ENCODE results near the gene IL11RA.

Gene IL11RA

DNA sequence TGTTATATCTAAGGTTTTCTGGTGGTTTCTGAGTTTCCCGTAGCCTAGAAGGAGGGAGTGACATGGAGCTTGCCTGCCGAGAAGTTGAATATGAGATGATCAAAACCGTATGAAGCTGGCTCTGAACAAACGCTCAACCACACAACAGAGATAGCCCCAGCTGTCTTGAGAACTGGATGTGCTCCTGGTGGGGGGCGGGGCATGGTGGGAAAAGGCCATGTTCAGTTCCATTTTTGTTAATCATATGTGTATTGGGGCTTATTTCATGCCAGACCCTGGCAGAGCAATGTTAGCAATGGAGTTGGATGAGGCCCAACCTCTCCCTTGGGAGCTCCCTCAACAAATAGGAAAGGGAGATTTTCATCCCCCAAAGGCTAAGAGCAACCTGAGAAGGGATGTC is 34.2 kb downstream of the IL11RA start:
- DNase-seq (ENCODE audit: low read depth in 3 of 3), result no peak

DNA sequence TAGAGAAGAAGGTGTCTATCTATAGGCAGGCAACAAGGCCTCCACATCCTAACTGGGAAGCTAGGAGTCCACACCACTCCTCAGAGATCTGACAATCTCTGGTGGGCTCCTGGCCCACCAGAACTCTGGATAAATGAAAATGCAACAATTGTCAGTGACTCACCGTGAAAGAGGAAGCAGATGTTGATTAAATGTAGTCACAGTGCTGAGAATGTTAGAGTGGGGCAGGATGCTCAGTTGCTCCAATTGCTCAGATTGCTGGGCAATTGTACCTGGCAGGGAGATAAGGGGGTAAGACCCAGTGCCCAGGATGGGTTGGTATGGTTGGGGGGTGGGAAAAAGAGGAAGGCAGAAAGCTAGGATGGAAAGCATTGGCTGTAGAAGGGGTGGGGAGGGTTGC is 34.7 kb downstream of the IL11RA start:
- DNase-seq (ENCODE audit: low read depth in 3 of 3), result no peak

DNA sequence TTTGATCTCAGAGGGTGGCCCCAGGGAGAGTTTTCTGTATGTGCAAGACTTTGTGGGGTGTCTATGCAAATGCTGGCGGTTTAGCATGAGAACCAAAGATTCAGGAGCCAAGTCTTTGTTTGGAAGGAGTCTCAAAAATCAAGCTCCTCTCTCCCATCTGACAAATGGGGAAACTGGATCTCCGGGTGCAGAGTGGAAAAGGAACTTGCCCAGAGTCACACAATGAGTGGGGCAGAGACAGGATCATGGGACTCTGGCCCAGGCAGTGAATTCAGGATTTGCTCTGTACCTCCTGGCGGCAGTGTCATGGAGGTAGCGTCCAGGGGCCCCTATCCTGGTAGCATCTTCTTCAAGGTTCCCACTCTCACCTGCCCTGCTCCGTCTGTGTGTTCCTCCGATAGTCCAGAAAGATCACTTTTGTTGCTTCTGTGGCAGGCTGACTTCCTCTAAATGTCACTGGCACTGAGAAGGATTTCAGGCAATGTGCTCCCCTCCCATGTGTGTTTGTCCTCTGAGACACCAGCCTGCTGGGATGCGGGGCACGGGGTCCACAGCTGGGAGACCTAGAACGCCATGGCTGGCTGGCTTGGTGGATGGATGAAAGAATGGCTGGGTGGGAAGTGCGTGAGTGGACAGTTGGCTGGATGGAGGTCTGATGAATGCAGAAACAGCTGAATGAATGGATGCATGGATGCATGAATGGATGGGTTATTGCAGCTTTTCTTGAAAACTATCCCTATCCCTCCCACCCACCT is 35.5 kb downstream of the IL11RA start:
- DNase-seq (ENCODE audit: low read depth in 3 of 3), result no peak

DNA sequence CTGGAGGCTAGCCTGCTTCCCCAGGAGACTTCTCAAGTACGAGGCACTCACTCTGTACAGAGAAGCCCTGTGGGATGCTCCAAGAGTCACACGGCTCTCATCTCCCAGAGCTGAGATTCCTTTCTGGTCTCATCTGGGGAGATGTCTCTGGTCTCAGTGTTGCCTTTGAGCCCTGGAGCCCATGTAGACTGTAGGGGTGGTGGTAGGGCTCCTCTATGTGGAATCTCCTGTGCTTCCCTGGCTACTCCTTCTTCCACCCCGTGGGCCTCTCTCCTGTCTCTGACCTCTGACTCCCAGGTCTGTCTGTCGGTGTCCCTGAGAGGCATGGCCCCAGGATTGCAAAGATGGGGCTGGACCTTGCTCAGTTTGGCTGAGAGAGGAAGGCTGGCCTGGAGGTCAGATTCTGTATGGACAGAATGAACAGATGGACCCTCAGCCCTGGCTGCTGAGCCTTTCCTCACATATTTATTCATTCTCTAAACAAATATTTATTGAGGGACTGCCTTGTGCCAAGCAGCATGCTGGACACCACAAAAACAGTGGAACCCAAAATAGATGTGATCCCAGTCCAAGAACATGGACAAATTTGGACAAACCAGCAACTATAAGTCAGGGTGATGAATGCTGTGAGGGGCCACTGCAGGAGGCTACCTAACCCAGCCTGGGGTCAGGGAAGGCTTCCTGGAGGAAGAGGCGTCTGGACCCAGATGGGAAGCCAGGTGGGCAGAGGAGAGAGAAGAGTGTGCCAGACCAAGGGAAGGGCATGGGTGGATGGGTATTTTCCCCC is 36.5 kb downstream of the IL11RA start:
- no peak for DNase-seq (ENCODE audit: low read depth in 3 of 3)

DNA sequence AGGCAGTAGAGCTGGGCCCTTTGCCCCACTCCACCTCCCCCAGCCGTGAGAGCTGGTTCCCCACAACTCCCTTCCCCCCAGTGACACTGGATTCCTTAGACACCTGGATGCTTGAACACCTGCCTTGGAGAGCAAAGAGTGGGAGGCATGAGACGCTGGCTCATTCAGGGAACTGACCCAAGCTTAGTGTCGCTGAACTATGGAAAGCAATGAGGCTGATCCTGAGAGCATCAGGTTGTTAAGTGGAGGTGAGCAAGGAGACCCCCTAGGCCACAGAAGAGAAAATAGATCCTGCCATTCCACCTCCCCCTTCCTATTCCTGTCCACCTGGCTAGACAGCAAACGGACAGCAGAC is 37.1 kb downstream of the IL11RA start:
- no peak for DNase-seq (ENCODE audit: low read depth in 3 of 3)

DNA sequence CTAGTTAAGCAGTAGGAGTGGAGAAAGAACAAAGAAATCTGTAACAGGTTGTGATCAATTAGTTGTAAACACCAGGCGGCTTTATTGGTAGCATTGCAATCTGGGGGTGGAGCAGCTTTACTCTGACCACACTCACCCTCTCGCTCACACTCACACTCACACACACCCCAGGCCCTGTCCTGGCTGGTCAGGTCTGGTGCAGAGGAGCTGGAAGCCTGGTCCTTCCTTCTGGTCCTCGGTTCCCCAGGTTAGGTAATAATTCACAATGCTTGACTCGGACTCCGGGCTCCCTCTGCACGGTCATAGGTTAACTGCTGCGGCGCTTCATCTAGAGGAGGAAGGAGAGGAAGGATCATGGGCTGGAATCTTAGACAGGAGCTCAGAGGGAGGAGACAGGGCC is 37.5 kb downstream of the IL11RA start:
- DNase-seq (ENCODE audit: low read depth in 3 of 3), result no peak

DNA sequence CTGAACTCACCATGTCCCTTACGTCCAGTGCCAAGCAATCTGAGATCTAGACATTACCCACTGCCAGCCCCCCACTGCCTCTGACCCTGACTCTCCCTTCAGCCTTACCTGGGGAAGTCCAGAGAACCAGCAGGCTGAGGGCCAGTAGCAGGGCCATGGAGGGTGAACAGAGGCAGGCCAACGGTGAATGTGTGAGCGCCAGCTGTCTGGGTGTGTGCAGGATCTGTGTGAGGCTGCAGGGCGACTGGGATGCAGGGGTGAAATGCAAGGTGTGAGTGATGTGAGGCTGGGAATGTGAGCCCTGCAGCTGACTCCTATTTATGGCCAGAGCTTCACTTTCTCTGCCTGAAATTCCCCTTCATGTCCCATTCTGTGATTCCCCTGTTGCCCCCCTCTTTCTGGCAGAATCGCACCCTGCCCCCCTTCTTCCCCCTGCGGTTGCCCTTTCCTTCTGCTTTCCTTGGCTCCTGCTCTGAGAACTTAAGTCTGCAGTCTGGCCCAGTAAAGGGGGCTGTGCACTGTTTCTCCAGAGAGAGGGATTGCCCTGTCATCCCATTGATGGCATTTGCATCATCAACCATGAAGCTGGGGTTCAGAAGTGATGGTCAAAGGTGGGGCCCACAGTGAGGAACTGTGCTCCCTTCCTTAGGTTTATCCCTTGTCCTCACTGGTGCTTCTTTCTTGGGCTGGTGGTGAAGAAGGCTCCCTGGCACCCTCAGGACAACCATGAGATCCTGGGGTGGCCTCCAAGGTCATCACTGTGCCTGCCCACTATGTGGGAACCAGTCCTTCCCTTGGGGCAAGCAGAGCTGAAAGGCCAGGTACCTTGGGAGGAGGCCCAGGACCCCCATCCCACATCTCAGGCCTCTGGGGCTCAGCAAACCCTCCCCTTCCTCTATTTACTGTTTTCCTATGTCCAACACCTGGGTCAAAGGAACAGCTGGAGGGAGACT is 39.3 kb downstream of the IL11RA start, which contains the start of gene CCL19:
CCL19 (minus strand) TSS at position 294 of the 953 bp plus-strand sequence; CDS start at position 157, 137 bp downstream.
- no peak for DNase-seq (ENCODE audit: low read depth in 3 of 3)

DNA sequence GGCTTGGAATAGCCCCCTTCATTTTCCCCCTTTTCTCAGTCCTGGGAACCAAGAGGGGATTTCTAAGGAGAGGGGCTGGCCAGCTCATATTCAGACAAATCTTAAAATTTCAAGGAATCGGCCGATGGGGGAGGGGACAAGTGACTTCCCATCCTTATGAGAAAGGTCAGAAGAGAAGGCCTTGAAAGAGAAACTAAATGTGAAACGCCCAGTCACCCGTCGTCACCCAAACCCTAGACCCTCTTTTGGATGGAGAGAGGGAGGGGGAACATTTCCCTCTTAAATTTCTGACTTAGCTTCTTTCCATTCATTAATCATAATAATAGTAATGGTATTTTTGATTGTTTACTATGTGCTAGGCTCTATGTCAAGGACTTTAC is 39.9 kb downstream of the IL11RA start:
- DNase-seq (ENCODE audit: low read depth in 3 of 3), result no peak

DNA sequence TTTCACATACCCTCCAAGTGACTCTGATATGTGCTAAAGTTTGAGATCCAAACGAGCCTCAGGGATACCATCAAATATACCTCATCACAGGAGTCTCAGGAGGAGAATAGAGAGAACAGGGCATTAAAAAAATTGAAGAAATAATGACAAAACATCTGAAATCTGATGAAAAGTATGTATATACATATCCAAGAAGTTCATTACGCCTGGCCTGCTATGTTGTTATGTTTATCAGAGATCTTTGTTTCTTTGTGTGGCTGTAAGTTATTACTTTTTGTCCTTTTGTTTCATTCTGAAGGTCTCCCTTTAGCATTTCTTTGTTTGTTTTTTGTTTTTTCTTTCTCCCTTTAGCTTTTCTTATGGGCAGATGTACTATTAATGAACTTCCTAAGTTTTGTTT is 41.6 kb downstream of the IL11RA start:
- no peak for DNase-seq (ENCODE audit: low read depth in 3 of 3)

DNA sequence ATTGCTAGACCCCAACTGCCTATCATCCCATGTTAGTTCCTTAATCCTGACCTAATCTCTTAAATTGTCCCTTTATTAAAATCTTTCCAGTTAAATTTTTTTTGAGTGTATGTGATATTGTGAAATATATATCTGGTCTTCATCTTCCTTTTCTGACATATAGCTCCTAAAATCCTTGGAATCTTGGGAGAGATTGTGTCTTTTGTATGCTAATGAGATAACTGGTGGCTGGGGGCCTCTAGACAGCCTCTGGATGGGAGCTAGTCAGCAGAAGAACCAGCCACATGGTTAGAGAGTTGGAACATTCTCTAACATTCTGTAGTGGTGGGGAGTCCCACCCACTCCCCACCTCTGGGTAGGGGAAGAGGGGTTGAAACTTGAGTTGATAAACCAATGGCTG is 42.8 kb downstream of the IL11RA start:
- no peak for DNase-seq (ENCODE audit: low read depth in 3 of 3)

DNA sequence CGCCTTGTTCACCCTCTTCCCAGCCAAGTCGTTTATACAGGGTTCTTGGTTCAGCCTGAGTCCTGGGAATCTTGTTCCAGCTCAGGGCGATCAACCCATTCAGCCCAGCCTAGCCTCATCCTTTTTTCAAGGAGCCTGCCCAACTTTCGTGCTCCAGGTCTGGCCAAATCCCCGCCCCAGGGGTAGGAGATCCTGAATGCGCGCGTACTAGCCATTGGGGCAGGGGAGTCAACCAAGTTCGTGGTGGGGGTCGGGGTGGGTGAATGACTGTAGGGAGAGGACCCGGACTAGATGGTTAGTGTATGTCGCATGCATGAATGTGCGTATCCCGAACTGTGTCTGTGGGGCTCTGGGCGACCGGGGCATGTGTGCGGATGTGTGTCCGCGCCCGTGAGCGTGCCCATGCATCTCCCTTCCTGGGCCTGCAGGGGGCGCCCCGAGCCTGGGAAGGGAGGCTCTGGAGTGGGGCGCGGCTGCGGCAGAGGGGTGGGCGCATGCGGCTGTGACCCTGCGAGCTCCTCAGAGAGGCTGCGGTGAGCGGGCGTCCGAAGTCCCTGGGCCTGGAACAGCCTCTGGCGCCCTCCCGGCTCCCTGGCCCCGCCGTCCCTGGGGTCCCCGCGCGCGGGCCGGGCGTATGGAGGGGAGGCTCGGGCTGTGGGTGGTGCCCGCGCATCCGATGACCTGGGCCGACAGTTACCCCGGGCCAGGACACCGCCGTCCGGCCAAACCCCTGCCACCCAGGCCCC is 49.2 kb downstream of the IL11RA start:
- DNase-seq (ENCODE audit: low read depth in 3 of 3), result peak; percentile 63 to 79 (median 63)

DNA sequence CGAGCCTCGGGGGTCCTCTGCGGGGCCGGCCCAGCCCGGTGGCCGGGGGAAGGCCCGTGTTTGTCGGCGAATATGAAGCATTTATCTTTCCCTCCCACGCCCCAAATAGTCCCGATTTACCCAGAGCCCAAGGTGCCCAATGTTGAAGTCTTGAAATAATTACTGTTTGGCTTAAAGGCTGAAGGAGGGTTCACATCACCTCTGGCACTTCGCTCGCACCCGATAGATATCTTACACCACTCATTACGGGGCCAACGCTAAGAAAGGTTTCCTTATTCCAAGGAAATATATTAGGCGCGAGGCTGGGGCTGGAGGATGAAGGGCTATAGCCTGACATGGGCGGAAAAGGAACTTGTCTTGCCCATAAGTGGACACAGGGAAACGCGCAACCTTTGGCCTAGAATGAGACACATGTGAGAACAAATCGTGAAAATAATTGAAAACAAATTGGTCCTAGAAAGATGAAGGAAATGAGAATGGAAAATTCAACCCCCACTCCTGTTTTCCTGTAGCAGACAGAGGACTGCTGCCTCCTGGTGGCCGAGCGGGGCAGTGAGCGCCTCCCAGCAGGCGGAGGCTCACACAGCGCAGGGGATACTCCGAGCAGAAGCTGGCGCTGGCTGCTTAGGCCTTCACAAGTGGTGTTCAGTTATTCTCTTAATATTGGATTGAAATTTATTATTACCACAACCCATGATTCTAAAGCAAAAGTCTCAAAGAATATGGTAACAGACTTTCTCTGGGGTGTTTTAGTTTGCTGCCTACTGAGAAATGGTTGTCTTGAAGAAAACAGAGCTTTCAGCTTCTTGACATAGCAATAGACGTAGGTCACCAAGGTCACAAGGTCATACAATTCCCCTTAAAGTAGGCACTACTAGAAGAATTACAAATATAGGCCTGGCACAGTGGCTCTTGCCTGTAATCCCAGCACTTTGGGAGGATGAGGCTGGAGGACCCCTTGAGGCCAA is 50.1 kb downstream of the IL11RA start:
- peak; percentile 66 to 79 (median 75) for DNase-seq (ENCODE audit: low read depth in 3 of 3)

DNA sequence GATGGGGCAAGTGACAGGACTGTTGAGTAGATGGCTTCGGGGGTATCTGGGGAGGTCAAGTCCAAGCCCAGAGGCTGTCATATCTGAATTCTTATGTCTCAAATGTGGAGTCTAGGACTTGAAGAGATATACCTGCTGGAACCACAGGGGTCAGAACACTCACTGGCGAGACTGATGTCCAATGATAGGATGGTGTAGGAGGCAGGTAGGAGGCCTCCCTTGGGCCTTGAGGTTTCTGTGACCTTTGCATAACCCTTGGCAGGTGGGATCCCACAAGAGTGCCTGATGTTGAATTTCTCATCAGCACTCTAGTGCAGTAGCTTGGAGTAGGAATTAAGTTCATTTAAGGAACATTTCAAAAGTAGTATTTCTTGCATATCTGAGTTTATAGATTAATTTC is 55.1 kb downstream of the IL11RA start:
- no peak for DNase-seq (ENCODE audit: low read depth in 3 of 3)

DNA sequence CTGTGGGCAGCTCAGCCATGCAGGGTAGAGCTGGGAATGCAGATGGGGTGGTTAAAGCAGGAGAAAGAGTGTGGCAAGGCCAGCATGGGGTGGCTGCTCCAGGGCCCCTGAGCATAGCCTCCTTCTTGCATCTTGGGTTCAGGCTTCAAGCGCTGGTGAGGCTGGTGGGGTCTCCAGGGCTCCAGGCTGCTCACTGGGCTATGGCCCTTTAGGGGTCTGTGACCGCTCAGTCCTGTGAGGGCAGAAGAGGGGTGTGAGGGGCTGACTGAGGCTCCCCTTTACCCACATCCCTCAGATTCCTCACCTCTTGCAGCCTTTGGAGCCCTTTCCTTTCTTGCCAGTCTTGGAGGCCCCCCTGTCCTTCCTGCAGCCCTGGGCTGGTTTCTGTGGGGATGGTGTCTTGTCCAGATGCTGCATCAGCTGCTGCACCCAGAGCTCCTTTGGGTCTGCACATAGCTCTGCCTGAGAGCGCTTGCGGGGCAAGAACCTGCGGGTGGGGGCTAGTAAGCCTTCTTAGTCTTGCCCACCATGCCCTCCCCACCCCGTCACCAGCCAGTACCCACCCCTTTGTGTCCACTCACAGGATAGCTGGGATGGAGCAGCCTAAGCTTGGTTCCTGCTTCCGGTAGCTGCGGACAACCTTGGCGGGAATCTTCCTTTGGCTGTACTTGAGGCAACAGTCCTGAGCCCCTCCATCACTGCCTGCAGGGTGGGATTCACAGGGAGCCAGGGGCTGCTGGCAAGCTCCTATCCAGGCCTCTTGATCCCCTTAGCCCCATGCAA is 57.4 kb downstream of the IL11RA start:
- no peak for DNase-seq (ENCODE audit: low read depth in 3 of 3)

DNA sequence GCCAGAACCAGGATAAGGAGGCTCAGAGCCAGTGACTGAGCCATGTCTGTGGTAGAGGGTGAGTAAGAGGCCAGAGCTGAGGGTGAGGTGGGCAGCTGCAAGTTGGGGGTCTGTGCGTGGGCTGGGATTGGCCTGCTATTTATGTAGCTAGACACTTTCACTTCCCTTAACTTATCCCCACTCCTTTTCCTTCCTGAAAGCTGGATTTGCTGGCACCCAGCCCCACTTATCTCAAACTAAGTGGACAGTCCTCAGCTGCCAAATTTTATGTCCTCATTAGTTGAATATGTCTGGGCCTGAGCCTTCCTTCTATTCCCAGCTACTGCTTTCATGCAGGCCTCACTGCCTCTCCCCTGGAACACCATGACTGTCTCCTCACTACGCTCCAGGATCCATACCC is 58.0 kb downstream of the IL11RA start, which contains the start of gene CCL21:
CCL21 (minus strand) TSS at position 114 of the 400 bp plus-strand sequence; CDS start at position 44, 70 bp downstream.
- no peak for DNase-seq (ENCODE audit: low read depth in 3 of 3)

Data from stimulated activated CD4-positive, alpha-beta T cell treated with anti-CD3 and anti-CD28 coated beads, TNF-alpha, amount 100 ng/mL, for 48 hours (primary cell).